RPMI8226 (cell line): ENCODE data around the gene NADK2.

Experiments used
- DNase-seq: peaks from one replicate; pipeline ENCODE4 v3.0.0-alpha.2; 2015

The NADK2 gene

DNA sequence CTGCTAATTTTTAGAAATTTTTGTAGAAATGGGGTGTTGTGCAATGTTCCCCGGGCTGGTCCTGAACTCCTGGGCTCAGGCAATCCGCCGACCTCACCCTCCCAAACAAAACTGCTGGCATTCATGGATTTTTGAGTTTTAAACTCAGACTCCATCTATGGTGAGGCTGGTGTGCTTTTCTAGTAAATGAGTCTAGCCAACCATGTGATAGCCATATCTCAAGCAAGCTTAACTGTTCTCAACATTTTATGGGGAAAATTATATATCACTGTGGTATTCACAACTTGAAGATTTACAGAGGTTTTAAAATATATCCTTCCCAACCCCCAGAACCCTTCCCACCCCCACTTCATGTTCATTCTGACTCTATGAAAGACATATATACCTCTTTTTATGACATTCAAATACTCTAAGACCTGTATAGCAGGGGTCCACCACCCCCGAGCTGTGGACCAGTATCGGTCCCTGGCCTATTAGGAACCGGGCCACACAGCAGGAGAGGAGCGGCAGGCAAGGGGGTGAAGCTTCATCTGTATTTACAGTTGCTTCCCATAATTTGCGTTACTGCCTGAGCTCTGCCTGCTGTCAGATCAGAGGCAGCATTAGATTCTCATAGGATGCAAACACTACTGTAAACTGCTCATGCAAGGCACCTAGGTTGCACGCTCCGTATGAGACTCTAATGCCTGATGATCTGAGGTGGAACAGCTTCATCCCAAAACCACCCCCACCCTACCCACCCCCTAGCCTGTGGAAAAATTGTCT is 4.5 kb upstream of the NADK2 start:
- no peak for DNase-seq

DNA sequence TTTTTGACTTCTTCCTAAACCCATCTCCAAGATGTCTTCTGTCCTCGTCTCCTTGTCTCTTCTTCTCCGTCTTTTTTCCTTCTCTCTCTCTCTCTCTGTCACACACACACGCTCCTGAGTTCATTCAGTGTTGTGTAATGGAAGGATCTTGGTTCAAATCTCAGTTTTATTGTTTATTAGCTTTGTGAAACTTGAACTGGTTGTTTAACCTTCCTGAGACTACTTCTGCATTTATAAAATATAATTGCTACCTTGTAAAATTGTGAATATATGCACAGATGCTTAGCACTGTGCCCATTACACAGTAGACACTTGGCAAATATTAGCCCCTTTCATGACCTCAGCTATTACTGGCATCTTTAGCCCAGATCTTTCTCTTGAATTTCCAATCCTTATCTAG is 2.4 kb upstream of the NADK2 start:
- no peak for DNase-seq

DNA sequence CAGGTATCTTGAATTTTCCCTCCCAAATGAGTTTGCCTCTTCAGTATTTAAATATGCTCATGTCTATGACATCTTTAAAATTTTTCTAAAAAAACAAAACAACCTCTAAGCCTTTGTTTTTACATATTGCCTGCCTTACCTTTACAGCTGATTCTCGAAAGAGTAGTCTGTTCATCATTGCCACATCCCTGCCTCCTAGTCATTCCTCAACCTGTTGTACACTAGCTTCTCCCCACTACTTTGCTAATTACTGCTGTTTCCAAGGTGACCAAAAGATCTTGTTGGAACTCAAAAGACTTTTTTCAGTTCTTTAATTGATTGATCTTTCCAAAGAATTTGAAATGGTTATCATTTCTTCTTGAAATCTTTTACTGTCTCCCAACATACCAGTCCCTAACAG is 1.9 kb upstream of the NADK2 start:
- DNase-seq = no peak

DNA sequence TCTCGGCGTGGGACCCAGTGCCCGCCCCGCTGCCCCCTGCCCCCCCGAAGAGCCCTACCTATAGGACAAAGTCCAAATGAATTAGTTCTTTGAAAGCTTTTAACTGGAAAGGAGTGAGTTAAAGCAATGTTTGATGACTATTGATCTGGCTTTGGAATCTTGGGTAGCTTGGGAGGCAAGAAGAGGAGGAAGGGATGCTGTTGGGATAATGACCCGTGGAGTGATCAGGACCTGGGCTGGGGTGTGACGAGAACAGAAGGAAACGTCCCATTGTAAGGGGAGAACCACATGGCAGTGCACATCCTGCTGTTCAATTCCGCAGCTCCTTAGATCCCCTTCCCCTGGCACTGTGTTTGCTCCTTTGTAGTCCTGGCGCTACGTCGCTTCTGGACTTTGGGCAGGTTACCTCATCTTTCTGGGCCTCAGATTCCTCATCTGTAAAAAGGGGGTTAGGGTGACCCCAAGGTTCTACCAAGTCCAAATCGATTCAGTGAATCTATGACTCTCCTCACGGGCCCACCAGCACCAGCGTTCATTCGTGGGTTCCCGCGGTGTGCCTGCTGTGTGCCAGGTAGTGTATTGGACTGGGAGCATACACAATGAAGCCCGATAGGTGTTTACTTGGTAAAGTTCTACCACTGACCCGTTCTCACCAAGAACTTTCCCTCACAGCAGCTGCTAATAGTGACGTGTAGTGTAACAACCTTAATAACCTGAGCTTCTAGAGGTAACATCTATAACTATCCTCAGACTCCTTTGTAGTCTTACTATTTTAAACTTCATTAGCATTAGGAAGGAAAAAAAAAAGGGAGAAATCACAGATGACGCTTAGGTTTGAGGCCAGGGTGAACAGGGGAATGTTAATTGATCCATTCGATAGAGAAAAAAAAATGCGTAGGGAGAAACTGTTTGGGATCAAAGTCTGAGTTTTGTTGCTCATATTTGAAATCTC is 1.1 kb upstream of the NADK2 start:
- DNase-seq = no peak

DNA sequence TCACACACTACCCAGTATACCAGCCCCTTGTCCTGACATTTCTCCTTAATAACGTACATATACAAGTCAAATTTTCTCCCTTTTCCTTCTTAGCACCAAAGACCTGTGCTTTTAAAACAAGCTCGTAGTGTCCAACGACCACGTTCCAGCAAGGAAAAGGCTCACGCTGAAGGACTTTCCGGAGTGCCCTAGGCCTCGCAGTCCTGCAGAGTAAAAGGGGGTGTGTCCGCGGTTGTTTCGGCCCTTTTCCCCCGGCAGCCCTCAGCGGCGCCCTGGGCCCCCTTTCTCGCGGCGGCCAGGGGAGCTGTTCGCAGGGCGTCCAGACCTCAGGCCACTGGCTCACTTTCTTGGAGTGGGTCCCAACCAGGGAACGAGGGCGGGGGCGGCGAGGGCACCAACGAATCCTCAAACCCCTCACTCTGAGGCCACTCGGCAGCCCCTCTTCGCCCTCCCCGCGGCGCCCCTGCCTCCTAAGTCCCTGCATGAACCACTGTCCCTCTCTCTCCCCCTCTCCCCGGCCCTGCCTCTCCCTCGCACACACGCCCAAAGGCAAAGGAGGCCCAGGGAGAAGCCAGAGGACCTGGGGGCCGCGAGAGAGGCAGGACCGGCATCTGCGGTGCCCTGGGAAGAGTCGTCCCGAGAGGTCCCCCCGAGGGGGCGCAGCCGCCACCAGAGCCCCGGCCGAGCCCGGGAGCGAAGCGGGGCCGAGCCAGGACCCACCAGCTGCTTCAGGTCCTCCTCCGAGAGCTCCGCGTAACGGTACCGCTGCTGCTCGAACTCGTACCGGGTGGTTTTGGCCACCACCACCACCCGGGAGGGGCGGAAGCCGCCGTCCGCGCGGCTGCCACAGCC is 720 bp downstream of the NADK2 start:
- DNase-seq = peak; percentile 51

DNA sequence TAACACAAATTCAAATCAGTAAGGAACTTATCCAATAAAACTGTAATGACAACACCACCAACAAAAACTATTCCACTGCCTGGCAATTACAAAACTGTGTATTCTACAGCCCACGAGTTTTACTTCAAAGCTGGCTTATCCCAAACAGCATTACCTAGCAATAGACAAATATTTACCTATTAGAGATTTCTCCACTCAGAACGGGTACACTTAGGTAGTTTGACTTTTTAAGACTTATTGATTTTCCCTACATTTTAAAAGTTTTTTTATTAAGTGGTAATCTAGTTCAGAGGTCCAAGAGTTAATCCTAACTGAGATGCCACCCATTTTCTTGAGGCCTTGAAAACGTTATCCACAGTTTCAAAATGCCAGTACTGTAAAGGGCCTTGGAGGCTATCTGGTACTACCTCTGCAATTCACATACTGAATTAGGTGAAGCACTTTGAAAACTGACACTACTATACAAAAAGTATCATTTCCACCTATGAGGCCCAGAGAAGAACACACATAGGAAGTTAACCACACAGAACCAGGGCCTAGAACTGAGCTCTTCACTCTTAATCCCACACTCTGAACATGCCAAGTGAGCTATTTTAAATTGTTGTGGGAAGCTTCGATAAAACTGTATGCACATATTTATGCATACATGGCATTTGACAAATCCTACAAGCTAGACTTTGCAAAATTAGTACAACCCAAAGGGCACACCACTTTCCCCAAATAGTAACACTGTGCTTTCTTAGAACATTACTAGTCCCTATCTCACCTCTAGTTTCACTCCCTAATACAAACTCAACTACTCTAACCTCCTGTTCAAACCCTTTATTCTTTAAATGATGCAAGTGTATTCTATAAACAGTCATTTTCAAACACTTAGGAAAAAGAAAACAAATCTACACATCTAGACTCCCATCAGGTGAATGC is 2.1 kb downstream of the NADK2 start:
- DNase-seq = no peak

DNA sequence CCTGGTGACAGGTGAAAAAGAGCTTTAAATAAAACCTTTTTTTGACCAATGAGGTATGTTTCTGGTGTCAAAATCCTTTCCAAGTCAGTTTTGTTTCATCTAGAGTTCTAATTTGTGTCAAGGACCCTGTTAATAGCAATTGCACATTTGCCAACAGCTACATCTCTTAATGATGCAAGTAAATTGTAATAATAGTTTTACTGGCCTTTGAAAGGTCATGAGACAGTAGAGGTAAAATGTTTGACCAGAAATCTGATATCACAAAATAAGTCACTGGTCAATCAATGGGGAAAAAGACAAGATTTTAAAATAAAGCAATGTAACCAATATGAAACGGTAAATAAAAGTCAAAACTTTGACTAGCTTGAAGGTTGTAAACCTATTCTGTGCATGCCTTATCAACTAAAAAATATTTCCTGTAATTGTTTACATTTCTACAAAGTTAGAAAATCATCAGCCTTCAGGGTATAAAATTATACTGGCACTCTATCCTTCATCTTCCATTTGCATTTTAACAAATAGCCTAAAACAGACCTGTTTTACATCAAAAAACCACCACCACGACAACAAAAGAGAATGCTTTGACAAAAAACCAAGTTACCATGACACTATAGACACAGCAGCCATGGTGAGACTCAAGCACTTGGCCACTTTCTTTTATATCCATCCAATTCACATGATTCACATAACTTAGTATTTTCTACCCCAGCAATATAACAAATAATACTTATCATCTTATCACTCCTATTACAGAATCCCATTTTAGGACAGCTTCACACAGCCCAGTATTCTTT is 3.0 kb downstream of the NADK2 start:
- no peak for DNase-seq

DNA sequence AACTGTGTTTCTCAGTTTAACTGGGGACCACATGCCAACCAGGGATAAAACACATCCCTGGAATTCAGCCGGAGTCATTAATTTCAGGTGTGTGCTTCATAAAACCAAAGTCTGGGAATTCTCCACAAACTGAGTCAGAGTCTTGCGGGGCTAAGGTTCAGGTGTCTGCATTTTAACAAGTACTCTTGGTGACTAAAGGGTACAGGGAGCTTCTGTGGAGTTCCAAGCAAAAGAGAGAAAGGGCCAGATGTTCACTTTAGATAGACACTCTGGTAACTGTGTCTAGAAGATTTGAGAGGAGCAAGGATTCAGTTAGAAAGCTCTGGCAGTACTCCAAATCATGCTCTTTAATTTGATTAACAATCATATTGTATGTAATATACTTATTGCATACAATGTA is 4.0 kb downstream of the NADK2 start:
- no peak for DNase-seq

DNA sequence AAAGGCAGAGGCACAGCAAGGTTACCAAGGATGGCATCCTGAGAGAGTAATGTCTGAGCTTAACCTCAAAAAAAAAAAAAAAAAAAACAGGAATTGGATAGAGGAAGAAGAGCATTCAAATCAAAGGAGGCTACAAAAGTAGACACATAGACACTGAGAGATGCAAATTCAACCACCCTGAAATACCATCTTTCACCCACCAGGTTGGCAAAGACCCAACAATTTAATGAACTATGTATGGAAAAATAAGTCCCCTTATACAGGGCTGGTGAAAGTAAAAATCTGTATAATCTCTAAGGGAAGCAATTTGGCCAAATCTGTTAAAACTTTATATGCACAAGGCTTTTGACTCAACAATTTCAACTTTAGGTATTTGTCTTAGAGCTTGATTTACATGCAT is 4.9 kb downstream of the NADK2 start:
- DNase-seq = no peak

DNA sequence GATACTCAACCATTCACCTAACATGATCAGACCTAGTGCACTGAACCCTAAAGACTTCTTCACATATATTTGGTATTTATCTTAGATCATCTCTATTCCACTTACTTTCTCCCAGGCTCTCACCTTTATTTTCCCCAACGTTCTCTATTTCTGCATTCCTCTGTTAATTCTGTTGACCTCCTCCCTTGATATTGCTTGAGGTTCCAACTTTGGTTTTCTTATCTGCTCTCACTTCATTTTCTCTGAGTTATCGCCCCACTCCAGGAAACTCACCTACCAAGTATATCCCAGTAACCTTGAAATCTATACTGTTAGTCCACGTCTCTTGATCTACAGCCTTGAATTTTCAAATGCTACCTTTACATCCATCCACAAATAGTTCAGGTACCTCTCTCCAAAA is 9.2 kb downstream of the NADK2 start:
- no peak for DNase-seq

DNA sequence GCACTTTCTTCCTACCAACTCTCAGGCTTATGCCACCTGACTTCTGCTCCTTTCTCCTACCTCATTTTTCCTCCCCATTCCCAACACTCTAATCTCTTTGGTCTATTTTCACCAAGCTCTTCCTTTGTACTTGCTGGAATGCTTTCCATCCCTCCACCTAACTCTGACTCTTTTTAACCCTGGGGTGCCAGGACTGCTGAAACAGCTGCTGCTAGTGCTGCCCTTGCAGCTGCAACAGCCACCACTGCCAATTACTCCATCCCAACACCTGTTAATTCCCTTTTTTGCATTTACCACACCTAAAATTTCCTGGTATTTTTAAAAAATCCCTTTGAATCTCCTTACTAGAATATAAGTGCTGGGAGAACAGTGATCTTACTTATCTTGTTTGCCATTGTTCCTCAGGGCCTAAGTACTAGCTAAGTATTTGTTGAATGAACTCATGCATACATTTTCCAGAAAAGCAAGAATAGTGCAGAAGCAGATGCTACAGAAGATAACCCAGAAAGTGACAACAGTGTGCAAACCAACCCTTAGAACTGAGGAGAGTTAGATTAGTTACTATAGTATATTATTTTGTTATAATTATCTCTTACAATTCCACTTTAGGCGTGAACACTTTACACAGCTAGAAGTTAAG is 11.5 kb downstream of the NADK2 start:
- DNase-seq = no peak

DNA sequence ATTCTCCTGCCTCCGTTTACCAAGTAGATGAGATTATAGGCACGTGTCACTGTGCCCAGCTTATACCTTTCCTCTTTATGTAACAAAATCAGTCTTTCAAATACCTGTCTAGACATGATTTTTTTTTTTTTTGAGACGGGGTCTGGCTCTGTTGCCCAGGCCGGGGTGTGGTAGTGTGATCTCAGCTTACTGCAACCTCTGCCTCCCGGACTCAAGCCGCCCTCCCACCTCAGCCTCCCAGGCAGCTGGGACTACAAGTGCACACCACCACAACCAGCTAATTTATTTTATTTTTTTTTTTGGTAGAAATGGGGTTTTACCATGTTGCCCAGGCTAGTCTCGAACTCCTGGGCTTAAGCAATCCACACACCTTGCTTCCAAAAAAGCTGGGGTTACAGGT is 13.2 kb downstream of the NADK2 start:
- no peak for DNase-seq

DNA sequence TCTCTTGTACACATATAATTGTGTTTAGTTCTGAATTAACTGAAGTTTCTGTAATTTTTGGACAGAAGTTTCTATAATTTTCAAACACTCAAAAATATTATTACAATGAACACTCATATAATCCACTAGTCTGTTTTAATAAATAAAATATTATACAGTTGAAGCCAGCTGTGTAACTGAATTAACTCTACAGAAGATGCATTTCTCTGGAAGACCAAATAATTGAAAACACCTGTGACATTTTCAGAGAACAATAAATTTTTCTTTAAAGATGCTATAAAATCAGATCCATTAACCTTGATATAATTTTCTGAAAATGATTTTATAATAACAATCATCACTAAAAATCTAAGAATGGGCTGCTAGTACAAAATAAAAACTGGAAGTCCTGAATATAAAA is 14.7 kb downstream of the NADK2 start:
- no peak for DNase-seq

DNA sequence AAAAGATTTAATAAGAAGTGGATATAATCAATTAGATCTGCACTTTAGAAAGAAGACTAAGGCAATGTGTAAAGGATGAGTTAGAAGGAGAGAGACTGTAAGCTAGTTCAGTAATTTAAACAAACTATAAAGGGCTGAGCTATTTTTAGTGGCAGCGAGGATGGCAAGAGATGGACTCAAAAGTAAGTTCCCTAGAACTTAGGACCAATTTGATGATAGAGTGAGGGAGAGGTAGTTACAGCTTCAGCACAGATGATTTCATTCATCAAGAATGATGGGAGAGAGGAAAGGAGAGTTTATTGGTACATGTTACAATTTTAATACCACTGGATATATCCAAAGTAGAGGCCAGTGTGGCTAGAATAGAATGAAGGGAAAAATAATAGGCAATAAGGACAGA is 19.1 kb downstream of the NADK2 start:
- DNase-seq = no peak

DNA sequence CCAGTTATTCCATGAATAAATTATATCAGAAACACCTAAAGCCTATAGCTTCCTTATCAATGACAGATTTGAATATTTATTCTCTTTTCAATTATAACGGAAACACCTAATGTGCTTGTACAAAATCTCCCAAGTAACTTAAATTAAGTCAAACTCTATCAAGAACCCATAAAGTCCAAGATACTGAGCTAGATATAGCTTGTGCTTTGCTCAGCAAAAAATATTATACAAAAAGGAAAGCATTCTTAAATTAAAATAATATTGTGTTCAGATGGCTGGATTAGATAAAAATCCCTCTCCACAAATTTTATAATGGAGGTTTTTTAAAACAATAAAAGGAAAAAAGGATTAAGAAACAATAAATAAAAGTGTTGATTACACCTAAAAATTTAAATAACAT is 23.7 kb downstream of the NADK2 start:
- no peak for DNase-seq

DNA sequence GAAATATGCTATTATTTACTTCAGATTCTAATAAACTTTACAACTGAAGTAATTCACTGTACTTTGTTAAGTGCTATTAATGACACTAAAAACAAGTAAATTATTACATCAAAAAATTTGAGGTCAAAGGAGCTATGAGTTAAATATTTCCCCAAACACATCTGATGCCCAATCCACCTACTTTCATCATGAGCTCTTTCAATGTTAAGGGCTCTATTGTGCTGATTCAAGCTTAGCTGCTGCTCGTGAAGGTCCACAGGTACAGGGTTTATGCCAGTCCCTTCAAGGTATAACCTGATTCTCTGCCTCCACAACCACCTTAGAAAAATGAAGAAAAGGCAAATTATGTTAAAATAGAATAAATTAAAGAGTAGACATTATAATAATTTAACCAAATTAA is 24.2 kb downstream of the NADK2 start:
- DNase-seq = no peak

DNA sequence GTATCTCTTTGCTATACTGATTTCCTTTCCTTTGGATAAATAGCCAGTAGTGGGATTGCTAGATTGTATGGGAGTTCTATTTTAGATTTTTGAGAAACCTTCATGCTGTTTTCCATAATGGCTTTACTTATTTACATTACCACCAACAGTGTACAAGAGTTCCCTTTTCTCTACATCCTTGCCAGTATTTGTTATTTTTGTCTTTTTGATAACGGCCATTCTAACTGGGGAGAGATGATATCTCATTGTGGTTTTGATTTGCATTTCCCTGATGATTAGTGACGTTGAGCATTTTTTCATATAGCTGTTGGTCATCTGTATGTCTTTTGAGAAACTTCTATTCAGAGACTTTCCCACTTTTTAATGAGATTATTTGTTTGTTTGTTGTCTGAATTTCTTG is 25.8 kb downstream of the NADK2 start:
- no peak for DNase-seq

DNA sequence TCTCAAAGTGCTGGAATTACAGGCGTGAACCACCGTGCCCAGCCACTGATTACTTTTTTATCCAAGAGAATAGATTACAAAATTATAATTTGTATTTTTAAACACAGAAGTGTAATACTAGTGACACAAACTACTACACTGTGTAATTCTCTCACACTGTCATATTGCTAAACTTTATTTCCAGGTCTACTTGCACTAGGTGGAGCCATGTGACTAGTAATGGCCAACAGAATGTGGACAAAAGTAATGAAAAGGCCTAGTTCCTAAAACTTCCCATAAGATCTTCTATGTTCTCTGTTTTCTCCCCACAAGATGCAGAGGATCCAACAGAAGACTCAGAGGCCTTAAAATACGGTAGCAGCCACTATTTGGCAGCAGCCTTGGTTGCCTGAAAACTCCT is 27.3 kb downstream of the NADK2 start:
- no peak for DNase-seq

DNA sequence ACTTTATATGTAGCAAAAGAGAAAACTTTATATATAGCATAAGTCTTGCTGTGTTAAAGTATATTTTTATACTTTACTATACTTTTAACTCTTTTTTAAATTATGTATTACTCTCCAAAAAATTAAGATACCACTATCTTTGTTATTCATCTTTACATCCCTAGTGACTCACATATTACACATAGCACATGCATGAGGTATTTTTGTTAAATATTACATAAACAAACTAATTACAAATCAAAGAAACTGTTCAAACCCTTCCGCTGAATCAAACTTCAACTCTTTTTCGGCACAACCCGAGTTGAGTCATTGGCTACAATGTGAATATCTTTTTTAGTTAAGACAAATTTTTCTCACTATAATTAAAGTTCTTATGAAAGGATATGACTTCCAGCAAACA is 32.1 kb downstream of the NADK2 start:
- DNase-seq = no peak

DNA sequence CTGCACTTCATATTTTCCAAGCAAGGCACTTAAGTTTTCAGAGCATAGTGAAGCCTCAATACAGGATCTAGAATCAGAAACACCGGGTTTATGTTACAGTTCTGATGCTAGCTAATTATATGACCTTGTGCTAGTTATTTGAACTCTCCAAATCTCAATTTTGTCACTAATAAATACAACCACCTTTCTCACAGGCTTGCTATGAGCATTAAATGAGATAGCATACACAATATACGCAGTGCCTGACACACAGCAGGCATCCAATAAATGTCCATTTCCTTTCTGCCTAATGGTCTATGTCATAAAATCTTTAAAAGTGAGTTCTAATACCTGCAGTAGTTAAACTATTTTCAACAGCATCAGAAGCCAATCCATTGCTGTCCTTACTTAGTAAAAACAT is 32.9 kb downstream of the NADK2 start:
- no peak for DNase-seq

DNA sequence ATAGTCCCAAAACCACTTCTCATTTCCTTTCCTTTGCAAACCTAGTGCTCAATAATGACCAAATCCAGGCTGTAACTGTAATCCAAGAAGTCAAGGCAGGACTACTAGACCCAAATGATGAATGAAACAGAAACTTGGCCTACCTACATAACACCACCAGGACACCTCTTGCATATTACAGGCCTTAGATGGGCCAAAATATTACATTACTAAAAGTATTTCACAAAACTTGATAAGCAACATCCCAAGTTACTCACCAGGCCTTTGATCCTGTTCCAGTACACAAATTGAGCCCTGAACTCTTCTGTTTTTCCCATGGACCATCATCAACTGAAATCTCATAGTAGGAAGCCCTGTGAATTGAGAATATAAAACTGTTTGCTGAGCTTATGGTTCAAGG is 34.8 kb downstream of the NADK2 start:
- DNase-seq = no peak
